TTC549 (cell line): ENCODE results near the gene HOXB1.

ENCODE experiments used
- FAIRE-seq: peaks from 2 replicates; lab custom pipeline; 2012; peaks lifted over from hg19 to GRCh38; lab: Jason Lieb, UNC

The HOXB1 gene

GRCh38 chr17:48567646-48568354, 37.0 kb upstream of the HOXB1 start:
- FAIRE-seq, result no peak

DNA sequence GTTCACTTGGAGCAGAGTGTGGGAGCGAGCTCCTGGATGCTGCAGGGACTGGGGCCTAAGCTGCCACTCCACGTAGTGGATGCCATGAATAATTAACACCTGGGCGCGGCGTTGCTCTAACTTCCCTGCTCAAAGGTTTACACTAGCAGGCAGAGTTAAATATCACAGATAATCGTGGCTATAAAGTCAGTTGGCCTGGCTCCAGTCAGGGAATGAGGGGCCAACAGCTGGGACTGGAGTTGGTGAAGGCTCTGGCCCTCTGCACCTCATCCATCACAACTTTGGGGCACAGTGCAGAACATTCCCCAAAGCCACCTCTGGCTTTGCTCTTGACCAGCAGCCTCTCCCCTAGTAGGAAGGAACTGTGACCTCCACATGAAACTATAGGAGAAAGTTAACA, 36.4 kb upstream of the HOXB1 start:
- no peak for FAIRE-seq

- FAIRE-seq, result no peak
These were observed 35.9 kb upstream of the HOXB1 start for GRCh38 chr17:48566717-48567116.

- FAIRE-seq, result no peak
These were observed 35.3 kb upstream of the HOXB1 start for GRCh38 chr17:48565925-48566710.

DNA sequence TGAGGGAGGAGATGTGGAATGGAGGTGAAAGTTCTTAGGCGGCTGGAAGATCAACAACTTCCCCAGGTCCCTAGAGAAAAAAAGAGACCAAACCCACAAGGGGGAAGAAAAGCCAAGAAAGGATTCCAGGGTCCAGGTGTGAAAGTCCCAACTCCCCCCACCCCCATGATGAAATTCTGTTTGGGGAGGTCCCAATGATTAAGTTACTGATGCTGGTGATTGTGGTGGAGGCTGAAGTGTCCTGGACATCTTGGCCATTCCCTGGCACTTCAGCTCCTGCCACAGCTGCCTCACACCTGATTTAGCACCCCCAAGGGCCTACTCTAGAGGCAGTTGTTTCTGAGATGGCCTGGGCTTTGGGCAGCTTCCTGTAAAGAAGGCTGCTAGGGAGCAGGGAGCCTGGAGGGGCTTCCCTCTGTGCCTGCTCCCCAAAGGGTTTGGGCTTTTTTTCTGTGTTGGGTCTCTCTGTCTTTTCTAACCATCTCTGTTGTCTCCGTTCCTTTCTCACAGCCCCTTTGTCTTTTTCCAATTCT, 34.3 kb upstream of the HOXB1 start:
- FAIRE-seq, result no peak

DNA sequence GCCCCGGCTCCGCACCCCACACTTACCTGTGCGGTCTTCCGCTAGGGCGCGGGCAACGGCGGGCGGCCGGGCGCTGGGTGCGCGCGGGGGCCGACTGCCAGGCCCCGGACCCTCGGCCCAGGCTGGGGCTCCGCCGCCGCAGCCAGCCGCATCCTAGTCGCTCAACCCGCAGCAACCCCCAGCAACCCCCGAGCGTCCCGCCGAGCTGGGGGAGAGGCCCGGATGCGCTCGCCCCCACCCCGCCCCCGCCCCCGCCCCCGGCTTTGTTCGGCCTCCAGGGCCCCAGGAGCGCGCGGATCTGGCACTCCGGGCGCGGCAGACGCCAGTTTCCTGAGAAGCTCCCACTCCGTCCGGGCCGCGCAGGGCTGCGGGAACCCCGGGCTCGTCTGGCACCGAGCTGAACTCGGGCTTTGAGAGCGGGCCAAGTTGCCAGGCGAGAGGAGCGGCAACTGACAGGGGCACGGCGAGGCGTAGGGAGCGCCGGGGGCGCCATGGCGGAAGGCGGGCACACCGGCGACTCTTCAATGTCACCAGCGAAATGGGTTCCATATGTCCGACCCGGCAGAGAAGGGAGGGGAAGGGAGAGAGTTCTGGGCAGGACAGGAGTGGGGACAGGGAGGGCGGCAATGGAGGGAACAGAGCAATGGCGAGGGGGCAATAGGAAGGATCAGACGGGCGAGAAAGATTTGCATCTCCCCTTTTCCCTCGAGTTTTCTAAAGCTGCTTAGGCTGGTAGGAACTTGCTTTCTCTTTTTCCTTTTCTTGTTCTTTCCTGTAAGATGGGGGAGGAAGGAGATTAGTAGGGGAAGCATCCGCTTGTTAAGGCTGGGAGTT, 33.6 kb upstream of the HOXB1 start:
- FAIRE-seq, result no peak

DNA sequence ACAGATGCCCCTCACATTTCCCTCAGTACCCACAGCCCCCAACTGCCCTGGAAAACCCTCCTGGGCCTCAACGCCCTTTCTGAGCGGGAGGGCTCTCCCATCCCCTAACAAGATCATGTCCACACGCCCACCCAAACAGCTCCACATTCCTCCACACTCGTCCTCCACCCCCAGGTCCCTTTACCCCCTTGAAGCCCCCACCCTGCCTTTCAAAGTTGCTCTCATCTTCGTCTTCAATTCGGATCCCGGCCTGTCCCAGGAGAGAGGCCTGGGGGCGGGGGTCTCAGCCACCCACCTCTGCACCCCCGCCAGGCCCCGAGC, 33.0 kb upstream of the HOXB1 start:
- FAIRE-seq, result no peak

DNA sequence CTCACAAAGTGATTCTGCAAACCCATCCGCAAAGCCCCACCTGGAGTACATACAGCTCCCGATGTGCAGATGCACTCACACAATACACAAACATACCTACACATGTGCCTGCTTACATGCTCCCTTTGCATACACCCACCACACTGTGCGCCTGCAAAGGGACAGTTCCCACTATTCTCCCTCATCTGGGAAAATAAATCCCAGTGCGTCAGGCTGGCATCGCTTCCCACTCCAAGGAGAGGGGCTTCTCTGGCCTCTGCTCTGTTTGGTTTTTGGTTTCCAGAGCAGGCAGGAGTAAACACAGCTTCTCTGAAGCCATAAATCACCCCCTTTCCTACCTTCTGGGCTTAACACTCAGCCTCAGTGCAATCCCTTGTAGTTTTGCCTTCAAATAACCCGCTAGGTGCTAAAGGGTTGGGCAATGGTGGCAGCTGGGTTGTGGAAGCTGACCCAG, 32.6 kb upstream of the HOXB1 start:
- FAIRE-seq, result no peak

DNA sequence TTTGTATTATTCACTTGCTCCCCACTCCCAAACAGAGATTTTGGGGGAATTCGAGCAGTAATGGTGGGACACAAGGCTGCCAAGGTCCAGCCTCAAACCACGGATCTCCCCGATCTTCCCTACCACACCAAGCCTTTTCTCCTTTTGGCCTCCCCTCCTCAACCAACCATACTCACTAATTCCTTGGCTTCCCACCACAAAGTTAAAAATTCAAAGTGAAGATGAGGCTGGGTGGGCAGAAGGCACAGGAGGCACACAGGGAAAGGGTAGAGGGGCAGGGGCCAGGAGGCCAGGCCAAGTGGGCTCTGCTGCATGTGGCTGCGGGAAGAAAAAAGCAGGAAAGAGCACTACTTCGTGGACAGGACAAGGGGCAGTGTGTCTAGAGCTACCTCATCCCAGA, 32.1 kb upstream of the HOXB1 start:
- FAIRE-seq, result no peak

DNA sequence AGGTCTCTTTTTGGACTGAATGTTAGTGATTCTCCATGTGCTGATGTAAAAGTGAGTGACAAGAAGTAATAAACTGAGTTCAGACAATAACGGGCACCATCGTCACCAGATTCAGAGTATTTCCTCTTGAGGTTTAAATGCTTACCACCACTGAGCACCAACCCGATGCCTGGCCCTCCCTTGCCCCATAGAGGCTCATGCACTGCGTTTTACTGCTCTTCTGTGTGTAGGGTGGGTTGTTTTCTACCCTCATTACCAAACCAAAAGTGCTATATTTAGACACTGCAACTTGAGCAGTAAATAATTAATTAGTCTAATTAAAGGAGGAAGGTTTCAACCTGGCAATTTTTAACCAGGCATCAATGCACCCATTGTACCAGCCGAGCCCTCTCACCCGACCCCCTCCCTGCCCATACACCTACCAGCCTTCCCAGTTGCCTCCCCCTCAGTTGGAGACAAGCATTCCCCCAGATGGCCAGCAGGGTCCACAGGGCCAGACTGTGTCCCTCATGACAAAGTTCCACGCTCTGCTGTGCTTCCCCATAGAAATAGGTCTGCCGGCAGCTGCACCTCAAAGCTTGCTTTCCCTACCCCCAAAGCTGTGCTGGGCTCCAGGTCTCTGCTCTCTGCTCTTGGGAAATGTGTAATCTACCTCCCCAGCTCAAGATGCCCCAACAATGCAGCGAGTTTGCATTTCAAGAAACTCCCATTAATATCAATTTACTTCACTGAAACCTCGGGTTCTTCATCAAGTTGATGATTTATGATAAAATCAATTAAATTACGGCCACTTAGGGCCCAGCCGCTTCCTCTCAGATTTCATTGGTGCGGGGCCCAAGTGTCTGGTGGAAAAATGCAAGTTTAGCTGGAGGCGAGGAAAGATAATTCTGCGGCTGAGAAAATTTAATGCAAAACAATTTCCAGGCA, 31.3 kb upstream of the HOXB1 start:
- no peak for FAIRE-seq

- no peak for FAIRE-seq
These were observed 29.3 kb upstream of the HOXB1 start for GRCh38 chr17:48559840-48560817.

DNA sequence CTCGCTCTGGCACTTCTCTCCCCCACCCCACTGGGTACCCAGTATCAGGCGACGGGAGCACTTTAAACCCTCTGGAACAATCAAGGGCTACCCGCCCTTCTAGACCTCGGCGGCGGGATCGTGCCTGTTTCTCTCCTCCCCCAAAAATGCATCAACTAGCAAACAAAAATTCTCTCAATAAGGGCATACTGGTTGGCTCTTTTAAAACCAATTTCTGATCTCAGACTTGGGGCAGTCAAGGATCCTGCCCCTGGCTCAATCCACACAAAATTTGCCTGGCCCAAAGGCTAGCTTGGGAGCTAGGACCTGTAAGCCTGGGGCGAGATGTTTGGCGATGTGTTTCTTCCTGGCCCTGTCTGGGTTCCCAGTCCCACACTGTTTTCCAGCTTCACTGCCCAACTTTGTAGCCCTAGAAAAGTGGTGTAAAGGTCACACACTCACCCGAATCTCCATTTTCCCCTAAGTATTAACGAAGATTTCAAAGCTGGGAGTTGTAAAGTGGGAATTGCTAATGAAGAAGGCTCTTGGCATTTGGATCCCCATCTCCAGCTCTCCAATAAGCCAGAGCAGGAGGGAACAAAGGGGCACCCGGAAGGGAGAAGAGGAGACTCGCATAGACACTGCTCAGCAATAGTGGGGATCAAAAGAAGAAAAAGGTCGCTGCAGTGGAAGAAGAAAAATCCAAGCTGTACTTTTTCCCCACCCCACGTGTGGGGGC, 28.5 kb upstream of the HOXB1 start:
- FAIRE-seq, result no peak

GRCh38 chr17:48558831-48559121, 28.0 kb upstream of the HOXB1 start:
- no peak for FAIRE-seq

GRCh38 chr17:48558057-48558830, 27.4 kb upstream of the HOXB1 start:
- FAIRE-seq, result no peak

DNA sequence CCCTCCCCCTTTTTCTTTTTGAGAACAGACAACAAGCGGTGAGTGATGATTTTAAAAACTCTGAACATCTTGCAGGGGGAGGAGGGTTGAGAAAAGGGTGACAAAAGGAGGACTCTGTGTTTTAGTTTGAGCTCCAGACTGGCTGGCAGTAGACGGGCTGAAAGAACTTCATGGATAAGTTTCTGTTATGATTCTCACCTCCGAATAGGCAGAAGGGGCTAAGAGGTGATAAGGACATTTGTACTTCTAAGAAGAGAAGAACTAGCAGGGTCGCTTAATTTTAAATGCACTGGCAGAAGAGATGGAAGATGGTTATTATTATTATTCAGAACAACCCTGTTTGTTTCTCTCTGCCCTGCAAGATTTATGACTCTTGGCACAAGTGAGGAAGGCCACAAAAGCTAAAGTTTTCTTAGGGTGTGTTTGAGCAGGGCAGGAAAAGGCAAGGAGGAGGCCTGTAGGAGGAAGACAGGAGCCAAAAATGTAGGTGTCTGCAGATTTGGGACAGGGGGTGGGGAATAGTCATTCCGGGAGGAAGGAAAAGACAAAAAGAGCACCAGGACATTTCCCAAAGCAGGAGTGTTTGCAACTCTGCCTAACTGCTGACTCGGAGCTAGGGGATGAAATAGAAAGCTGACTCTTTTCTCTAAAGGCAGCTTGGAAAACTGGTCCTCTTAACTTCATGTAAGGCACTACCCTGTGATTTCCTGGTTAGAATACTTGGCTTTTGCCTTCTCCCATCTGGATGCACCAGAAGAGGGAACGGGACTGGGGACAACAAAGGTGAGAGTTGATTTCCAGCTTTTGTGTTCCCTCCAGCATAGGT, 26.0 kb upstream of the HOXB1 start:
- no peak for FAIRE-seq

- no peak for FAIRE-seq
These were observed 25.4 kb upstream of the HOXB1 start for GRCh38 chr17:48556229-48556575.

DNA sequence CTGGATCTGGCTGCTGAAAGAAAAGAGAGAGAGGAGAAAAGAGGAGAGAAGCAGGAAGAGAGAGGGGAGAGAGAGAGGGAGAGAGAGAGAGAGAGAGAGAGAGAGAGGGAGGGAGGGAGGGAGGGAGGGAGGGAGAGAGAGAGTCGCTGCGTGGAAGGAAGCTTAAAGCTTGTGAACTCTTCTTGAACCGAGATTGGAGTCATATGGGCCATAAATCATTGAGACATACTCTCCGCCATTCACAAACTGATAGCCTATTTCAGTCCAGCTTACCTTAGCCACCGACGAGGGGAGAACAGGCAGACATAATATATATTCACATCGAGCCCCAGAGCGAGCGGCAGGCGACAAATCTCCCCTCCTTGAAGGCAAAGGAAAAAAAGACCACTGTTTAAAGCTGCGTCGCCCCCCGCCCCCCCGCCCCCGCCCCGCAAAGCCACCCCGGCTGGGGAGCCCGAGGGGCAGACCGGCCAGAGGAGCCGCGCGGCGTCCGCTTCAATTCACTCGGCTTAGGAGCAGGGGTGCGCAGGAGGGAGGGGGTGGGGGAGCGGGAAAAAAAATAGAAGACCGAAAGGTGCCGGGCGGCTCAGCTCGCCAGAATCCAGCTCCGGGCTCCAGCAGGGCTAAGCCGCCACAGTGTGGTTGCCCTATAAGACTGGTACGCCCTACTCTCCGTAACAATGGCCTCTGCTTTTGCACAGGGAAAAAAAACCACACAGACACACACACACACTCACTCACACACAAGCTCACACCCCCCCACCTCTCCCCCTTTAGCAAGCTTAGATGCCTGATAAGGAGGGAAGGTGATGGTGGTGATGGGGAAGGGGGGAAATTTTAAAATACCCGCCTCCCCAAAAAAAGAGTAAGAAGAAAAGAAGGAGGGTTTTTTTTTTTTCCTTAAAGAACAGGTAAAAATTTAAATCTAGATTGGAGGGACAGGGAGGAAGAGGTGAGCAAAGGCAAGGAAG, 24.7 kb upstream of the HOXB1 start:
- no peak for FAIRE-seq
